ENCODE results near the gene PHOX2B. TPM values are rescaled to one million over a fixed set of nuclear protein-coding genes. Genes with fewer than 3 reads are reported as not detected.

PHOX2B gene
- total and polyA plus RNA-seq, 4 donors: not detected

DNA sequence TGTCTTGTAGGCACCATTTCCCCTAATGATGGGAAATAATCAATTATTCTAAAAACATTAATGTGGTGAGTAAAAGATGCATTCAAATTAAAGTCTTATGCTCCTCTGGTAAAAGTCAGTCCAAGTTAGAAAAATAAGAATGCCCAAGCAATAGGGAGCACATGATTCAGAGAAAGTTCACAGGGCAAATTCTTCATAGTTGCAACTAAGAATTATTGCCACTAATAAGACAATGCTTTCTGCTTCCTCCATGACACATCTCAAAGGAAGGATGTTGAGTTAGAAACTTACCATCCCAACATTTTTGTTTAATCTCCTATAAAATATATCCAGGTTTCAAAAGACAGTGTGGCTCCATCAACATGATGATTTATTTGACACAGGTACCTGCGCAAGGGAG, 26.3 kb downstream of the PHOX2B start (continued):
- TF ChIP-seq RAD21 (IDR thresholded peaks at IDR 0.05): no peak
- TF ChIP-seq EGR1 (IDR thresholded peaks at IDR 0.05; ENCODE audit: low read depth in 2 of 2): no peak
- TF ChIP-seq SP1 (IDR thresholded peaks at IDR 0.05): no peak

DNA sequence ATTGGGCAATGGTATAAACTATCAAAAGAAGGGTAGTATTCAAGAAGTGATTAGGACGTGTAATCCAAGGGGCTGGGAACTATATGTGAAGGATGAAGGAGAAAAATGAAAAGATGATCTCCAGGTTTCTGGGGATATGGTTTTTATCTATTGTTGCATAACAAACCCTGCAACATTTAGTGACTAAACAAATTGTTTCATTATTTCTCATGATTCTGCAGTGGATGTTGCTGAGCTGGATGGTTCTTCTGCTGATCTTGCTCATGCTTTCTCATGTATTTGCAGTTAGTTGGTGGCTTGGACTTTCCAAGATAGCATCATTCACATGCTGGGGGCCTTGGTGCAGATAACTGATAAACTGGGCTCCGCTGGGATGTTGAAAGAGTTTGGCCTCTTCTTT, 29.1 kb downstream of the PHOX2B start:
- no peaks in the 10 kb centered on the region for H3K4me1 ChIP-seq (ENCODE audit: control insufficient read depth in 4 of 4, insufficient read depth in 4 of 4, low read length in 3 of 4)
- H3K9ac ChIP-seq (ENCODE audit: low read depth in 1 of 2, low read length in 2 of 2): no peak overlapping the region
- no peak overlapping the region for H3K27ac ChIP-seq (ENCODE audit: low read depth in 1 of 2, low read length in 2 of 2)
- 74% methylated on average over 2 of the region's 2 CpGs for WGBS
- H3K36me3 ChIP-seq (ENCODE audit: control insufficient read depth in 4 of 4, insufficient read depth in 3 of 4, low read depth in 1 of 4, low read length in 3 of 4): no peaks in the 10 kb centered on the region
- no peak for DNase-seq (ENCODE audit: low spot score)
- H3K27me3 ChIP-seq (ENCODE audit: control insufficient read depth in 4 of 4, insufficient read depth in 4 of 4, low read length in 3 of 4): peaks cover 0 to 8% (median 2%) of the 10 kb centered on the region in 4 donors
- no peaks in the 10 kb centered on the region for H3K9me3 ChIP-seq (ENCODE audit: control insufficient read depth in 4 of 4, low read length in 3 of 4)
- TF ChIP-seq, protein P1, sequence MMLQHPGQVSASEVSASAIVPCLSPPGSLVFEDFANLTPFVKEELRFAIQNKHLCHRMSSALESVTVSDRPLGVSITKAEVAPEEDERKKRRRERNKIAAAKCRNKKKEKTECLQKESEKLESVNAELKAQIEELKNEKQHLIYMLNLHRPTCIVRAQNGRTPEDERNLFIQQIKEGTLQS (IDR thresholded peaks at IDR 0.05): no peak
- TF ChIP-seq HNF4G (IDR thresholded peaks at IDR 0.05) (no peak), RXRA (IDR thresholded peaks at IDR 0.05) (no peak), EGR1 (IDR thresholded peaks at IDR 0.05; ENCODE audit: low read depth in 2 of 2) (no peak), SP1 (IDR thresholded peaks at IDR 0.05) (no peak), GABPA (IDR thresholded peaks at IDR 0.05 in 1 of 2, conservative IDR thresholded peaks at IDR 0.05 in 1 of 2) (no peak)
- TF ChIP-seq, protein P2, sequence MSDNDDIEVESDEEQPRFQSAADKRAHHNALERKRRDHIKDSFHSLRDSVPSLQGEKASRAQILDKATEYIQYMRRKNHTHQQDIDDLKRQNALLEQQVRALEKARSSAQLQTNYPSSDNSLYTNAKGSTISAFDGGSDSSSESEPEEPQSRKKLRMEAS (IDR thresholded peaks at IDR 0.05): no peak
- H3K4me3 ChIP-seq (ENCODE audit: low read depth in 1 of 3, low read length in 3 of 3): no peak overlapping the region

DNA sequence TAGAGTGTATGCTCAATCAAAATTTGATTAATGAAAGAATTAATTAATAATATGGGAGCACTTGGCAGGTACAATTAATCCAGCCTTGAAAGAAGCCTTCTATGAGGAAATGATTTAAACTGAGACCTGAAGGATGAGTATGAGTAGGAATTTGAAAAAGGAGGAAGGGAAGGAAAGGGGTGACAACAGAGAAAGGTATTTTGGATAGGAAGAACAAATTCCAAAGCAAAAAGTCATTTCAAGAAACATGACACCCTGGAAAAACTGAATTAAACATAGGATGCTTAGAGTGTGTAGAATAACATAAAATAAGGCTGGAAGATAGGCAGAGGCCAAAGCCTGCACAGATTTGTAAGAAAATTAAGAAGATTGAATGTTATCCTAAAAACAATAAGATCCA, 29.6 kb downstream of the PHOX2B start:
- Histone ChIP-seq H3K27ac (ENCODE audit: low read depth in 1 of 2, low read length in 2 of 2) (no peak overlapping the region), H3K9me3 (ENCODE audit: control insufficient read depth in 4 of 4, low read length in 3 of 4) (no peaks in the 10 kb centered on the region), H3K36me3 (ENCODE audit: control insufficient read depth in 4 of 4, insufficient read depth in 3 of 4, low read depth in 1 of 4, low read length in 3 of 4) (no peaks in the 10 kb centered on the region), H3K4me3 (ENCODE audit: low read depth in 1 of 3, low read length in 3 of 3) (no peak overlapping the region), H3K9ac (ENCODE audit: low read depth in 1 of 2, low read length in 2 of 2) (no peak overlapping the region), H3K4me1 (ENCODE audit: control insufficient read depth in 4 of 4, insufficient read depth in 4 of 4, low read length in 3 of 4) (no peaks in the 10 kb centered on the region), H3K27me3 (ENCODE audit: control insufficient read depth in 4 of 4, insufficient read depth in 4 of 4, low read length in 3 of 4) (peaks cover 0 to 9% (median 2%) of the 10 kb centered on the region in 4 donors)
- TF ChIP-seq SP1 (IDR thresholded peaks at IDR 0.05): no peak
- TF ChIP-seq TAF1 (conservative IDR thresholded peaks at IDR 0.05): no peak
- no peak for TF ChIP-seq RAD21 (IDR thresholded peaks at IDR 0.05)
- TF ChIP-seq HNF4A (conservative IDR thresholded peaks at IDR 0.05): no peak
- no peak for DNase-seq (ENCODE audit: low spot score)

DNA sequence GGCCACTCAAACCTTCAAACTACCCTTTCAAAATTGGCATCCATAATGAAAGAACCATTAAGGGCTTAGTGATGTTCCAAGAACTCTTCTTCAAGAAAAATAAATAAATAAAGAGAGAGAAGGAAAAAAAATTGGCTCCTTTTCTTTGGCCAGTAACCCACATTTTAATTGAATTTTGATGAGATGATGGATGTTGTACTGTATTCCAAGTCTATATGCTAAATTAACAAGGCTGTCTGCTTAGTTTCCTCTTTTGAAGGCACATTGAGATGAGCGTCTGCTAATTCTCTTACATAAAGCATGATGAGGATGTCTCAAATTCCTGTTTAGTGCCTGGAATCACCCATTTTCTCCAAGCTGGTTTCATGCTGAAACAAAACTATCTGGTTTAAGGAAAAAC, 33.4 kb downstream of the PHOX2B start:
- no peak for DNase-seq (ENCODE audit: low spot score)
- Histone ChIP-seq H3K27me3 (ENCODE audit: control insufficient read depth in 4 of 4, insufficient read depth in 4 of 4, low read length in 3 of 4) (peaks cover 0 to 3% (median 1%) of the 10 kb centered on the region in 4 donors), H3K36me3 (ENCODE audit: control insufficient read depth in 4 of 4, insufficient read depth in 3 of 4, low read depth in 1 of 4, low read length in 3 of 4) (no peaks in the 10 kb centered on the region), H3K9me3 (ENCODE audit: control insufficient read depth in 4 of 4, low read length in 3 of 4) (no peaks in the 10 kb centered on the region), H3K27ac (ENCODE audit: low read depth in 1 of 2, low read length in 2 of 2) (no peak overlapping the region), H3K4me3 (ENCODE audit: low read depth in 1 of 3, low read length in 3 of 3) (no peak overlapping the region), H3K4me1 (ENCODE audit: control insufficient read depth in 4 of 4, insufficient read depth in 4 of 4, low read length in 3 of 4) (no peaks in the 10 kb centered on the region), H3K9ac (ENCODE audit: low read depth in 1 of 2, low read length in 2 of 2) (no peak overlapping the region)
- WGBS: 81% methylated on average over 1 of the region's 1 CpG
- TF ChIP-seq, protein P3, sequence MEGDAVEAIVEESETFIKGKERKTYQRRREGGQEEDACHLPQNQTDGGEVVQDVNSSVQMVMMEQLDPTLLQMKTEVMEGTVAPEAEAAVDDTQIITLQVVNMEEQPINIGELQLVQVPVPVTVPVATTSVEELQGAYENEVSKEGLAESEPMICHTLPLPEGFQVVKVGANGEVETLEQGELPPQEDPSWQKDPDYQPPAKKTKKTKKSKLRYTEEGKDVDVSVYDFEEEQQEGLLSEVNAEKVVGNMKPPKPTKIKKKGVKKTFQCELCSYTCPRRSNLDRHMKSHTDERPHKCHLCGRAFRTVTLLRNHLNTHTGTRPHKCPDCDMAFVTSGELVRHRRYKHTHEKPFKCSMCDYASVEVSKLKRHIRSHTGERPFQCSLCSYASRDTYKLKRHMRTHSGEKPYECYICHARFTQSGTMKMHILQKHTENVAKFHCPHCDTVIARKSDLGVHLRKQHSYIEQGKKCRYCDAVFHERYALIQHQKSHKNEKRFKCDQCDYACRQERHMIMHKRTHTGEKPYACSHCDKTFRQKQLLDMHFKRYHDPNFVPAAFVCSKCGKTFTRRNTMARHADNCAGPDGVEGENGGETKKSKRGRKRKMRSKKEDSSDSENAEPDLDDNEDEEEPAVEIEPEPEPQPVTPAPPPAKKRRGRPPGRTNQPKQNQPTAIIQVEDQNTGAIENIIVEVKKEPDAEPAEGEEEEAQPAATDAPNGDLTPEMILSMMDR (IDR thresholded peaks at IDR 0.05; ENCODE audit: low read depth, low read length, missing input control): no peak
- TF ChIP-seq, protein P1 (IDR thresholded peaks at IDR 0.05): no peak
- TF ChIP-seq SP1 (IDR thresholded peaks at IDR 0.05) (no peak), EGR1 (IDR thresholded peaks at IDR 0.05; ENCODE audit: low read depth in 2 of 2) (no peak), RAD21 (IDR thresholded peaks at IDR 0.05) (no peak), FOXA2 (IDR thresholded peaks at IDR 0.05) (no peak), TAF1 (conservative IDR thresholded peaks at IDR 0.05) (no peak), NR2F2 (IDR thresholded peaks at IDR 0.05) (no peak), HNF4A (conservative IDR thresholded peaks at IDR 0.05) (no peak), HNF4G (IDR thresholded peaks at IDR 0.05) (no peak), JUND (IDR thresholded peaks at IDR 0.05) (no peak), FOXA1 (IDR thresholded peaks at IDR 0.05) (no peak), RXRA (IDR thresholded peaks at IDR 0.05) (no peak), GABPA (IDR thresholded peaks at IDR 0.05 in 1 of 2, conservative IDR thresholded peaks at IDR 0.05 in 1 of 2) (no peak)
- TF ChIP-seq, protein P4, sequence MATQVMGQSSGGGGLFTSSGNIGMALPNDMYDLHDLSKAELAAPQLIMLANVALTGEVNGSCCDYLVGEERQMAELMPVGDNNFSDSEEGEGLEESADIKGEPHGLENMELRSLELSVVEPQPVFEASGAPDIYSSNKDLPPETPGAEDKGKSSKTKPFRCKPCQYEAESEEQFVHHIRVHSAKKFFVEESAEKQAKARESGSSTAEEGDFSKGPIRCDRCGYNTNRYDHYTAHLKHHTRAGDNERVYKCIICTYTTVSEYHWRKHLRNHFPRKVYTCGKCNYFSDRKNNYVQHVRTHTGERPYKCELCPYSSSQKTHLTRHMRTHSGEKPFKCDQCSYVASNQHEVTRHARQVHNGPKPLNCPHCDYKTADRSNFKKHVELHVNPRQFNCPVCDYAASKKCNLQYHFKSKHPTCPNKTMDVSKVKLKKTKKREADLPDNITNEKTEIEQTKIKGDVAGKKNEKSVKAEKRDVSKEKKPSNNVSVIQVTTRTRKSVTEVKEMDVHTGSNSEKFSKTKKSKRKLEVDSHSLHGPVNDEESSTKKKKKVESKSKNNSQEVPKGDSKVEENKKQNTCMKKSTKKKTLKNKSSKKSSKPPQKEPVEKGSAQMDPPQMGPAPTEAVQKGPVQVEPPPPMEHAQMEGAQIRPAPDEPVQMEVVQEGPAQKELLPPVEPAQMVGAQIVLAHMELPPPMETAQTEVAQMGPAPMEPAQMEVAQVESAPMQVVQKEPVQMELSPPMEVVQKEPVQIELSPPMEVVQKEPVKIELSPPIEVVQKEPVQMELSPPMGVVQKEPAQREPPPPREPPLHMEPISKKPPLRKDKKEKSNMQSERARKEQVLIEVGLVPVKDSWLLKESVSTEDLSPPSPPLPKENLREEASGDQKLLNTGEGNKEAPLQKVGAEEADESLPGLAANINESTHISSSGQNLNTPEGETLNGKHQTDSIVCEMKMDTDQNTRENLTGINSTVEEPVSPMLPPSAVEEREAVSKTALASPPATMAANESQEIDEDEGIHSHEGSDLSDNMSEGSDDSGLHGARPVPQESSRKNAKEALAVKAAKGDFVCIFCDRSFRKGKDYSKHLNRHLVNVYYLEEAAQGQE (IDR thresholded peaks at IDR 0.05): no peak
- TF ChIP-seq, protein P5, sequence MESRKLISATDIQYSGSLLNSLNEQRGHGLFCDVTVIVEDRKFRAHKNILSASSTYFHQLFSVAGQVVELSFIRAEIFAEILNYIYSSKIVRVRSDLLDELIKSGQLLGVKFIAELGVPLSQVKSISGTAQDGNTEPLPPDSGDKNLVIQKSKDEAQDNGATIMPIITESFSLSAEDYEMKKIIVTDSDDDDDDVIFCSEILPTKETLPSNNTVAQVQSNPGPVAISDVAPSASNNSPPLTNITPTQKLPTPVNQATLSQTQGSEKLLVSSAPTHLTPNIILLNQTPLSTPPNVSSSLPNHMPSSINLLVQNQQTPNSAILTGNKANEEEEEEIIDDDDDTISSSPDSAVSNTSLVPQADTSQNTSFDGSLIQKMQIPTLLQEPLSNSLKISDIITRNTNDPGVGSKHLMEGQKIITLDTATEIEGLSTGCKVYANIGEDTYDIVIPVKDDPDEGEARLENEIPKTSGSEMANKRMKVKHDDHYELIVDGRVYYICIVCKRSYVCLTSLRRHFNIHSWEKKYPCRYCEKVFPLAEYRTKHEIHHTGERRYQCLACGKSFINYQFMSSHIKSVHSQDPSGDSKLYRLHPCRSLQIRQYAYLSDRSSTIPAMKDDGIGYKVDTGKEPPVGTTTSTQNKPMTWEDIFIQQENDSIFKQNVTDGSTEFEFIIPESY (IDR thresholded peaks at IDR 0.05): no peak
- TF ChIP-seq, protein P2 (IDR thresholded peaks at IDR 0.05): no peak

Measured in liver (tissue), 9 donors.